Measurements from ENCODE around the gene SLC27A1.
A peak's percentile ranks its signal among the peaks of the same experiment; 100 is the strongest.
"Not testable (repeated sequence)": the region's sequence is repeated elsewhere in the genome, so short reads cannot be mapped to it uniquely, and the experiment has no call there.

SLC27A1 gene

GRCh38 chr19:17538684-17539237, 68.4 kb downstream of the SLC27A1 start:
- no peak for DNase-seq (ENCODE audit: low read depth in 2 of 2)

- peak; percentile 94 to 99 for DNase-seq (ENCODE audit: low read depth in 2 of 2)
These were observed 69.2 kb downstream of the SLC27A1 start for GRCh38 chr19:17539238-17540117.

- no peak for DNase-seq (ENCODE audit: low read depth in 2 of 2)
These were observed 69.8 kb downstream of the SLC27A1 start for GRCh38 chr19:17540174-17540573.

GRCh38 chr19:17541184-17541759, 70.9 kb downstream of the SLC27A1 start:
- no peak for DNase-seq (ENCODE audit: low read depth in 2 of 2)

- no peak for DNase-seq (ENCODE audit: low read depth in 2 of 2)
These were observed 71.7 kb downstream of the SLC27A1 start for GRCh38 chr19:17542042-17542441.

- DNase-seq (ENCODE audit: low read depth in 2 of 2) = no peak
These were observed 72.7 kb downstream of the SLC27A1 start for GRCh38 chr19:17542793-17543582.

- DNase-seq (ENCODE audit: low read depth in 2 of 2) = no peak
These were observed 73.7 kb downstream of the SLC27A1 start for GRCh38 chr19:17543986-17544385.

GRCh38 chr19:17544418-17544817, 74.1 kb downstream of the SLC27A1 start:
- DNase-seq (ENCODE audit: low read depth in 2 of 2) = no peak

GRCh38 chr19:17548145-17548544, 77.8 kb downstream of the SLC27A1 start:
- DNase-seq (ENCODE audit: low read depth in 2 of 2) = no peak

GRCh38 chr19:17549085-17549740, 78.9 kb downstream of the SLC27A1 start:
- DNase-seq (ENCODE audit: low read depth in 2 of 2) = no peak

GRCh38 chr19:17550076-17550667, 79.8 kb downstream of the SLC27A1 start:
- DNase-seq (ENCODE audit: low read depth in 2 of 2) = no peak

GRCh38 chr19:17552735-17553134, 82.4 kb downstream of the SLC27A1 start:
- DNase-seq (ENCODE audit: low read depth in 2 of 2) = not testable (repeated sequence)

GRCh38 chr19:17553256-17553655, 82.9 kb downstream of the SLC27A1 start:
- no peak for DNase-seq (ENCODE audit: low read depth in 2 of 2)

- DNase-seq (ENCODE audit: low read depth in 2 of 2) = no peak
These were observed 84.7 kb downstream of the SLC27A1 start for GRCh38 chr19:17554968-17555479.

GRCh38 chr19:17555480-17555928, 85.2 kb downstream of the SLC27A1 start, which contains the start of gene COLGALT1:
COLGALT1 (plus strand) TSS chr19:17555649; CDS start chr19:17555714, 65 bp downstream.
- DNase-seq (ENCODE audit: low read depth in 2 of 2) = peak; percentile 100
